GM06990 (cell line): Measurements from ENCODE around the gene RNF144A.

Experiments
- DNase-seq: peaks from one replicate; pipeline ENCODE4 v3.0.0-alpha.2; 2011; ENCODE audit not compliant: insufficient read length; ENCODE audit errors: extremely low read depth
- H3K27me3 ChIP-seq: replicated peaks from 2 replicates; pipeline ENCODE4 v1.6.0; 2011; ENCODE audit warnings: low read length; ENCODE audit not compliant: control insufficient read depth, insufficient read depth
- H3K36me3 ChIP-seq: 2 replicates; pipeline ENCODE4 v1.5.1; 2011; ENCODE audit warnings: low read length; ENCODE audit not compliant: control insufficient read depth, insufficient read depth
- H3K4me3 ChIP-seq: replicated peaks from 2 replicates; pipeline ENCODE4 v1.5.1; 2011; ENCODE audit warnings: low read depth, mild to moderate bottlenecking, control low read depth, low read length
- TF ChIP-seq, protein P1 (sequence below): IDR thresholded peaks from 2 replicates; pipeline ENCODE4 v1.5.1; 2011; ENCODE audit warnings: low read length, control low read depth, mild to moderate bottlenecking, inconsistent platforms; ENCODE audit not compliant: insufficient read depth, poor library complexity, severe bottlenecking

Gene RNF144A

DNA sequence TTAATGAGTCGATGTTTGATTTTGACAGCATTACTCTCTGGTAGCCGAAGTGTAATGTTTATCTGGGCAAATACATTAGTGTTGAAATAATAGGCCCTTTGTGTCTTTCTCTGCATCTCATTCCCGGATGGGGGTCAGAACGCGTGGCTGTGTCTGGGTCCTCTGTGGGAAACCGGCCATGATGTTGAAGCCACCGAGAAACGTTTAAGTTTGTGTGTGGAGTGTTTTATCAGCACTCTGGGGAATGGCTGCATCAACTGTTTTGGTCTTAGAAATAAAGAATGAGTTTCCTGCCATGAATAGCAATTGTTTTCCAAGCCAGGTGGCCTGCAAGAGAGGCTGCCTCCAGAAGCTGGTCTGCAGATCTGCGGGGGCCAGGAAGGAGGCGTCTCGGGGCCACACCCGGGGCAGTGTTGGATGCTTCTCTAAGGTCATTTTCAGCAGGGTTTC lies 69.7 kb downstream of the RNF144A start:
- TF ChIP-seq, protein P1, sequence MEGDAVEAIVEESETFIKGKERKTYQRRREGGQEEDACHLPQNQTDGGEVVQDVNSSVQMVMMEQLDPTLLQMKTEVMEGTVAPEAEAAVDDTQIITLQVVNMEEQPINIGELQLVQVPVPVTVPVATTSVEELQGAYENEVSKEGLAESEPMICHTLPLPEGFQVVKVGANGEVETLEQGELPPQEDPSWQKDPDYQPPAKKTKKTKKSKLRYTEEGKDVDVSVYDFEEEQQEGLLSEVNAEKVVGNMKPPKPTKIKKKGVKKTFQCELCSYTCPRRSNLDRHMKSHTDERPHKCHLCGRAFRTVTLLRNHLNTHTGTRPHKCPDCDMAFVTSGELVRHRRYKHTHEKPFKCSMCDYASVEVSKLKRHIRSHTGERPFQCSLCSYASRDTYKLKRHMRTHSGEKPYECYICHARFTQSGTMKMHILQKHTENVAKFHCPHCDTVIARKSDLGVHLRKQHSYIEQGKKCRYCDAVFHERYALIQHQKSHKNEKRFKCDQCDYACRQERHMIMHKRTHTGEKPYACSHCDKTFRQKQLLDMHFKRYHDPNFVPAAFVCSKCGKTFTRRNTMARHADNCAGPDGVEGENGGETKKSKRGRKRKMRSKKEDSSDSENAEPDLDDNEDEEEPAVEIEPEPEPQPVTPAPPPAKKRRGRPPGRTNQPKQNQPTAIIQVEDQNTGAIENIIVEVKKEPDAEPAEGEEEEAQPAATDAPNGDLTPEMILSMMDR: no peak
- Histone ChIP-seq H3K4me3 (no peak overlapping the region), H3K36me3 (no peaks in the 10 kb centered on the region), H3K27me3 (no peaks in the 10 kb centered on the region)
- DNase-seq: no peak

DNA sequence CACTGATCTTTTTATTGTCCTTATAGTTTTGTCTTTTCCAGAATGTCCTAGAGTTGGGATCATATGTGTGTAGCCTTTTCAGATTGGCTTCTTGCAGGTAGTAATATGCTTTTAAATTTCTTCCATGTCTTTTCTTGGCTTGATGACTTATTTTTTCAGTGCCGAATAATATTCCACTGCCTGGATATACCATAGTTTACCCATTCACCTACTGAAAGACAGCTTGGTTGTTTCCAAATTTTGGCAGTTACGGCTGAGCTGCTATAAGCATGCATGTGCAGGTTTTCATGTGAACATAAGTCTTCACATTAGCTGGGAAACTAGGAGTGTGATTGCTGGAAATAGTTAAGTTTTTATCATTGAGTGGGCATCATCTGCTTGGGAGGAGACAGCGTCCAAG lies 73.7 kb downstream of the RNF144A start:
- Histone ChIP-seq H3K27me3 (no peaks in the 10 kb centered on the region), H3K4me3 (no peak overlapping the region), H3K36me3 (no peaks in the 10 kb centered on the region)
- TF ChIP-seq, protein P1: no peak
- DNase-seq: no peak

DNA sequence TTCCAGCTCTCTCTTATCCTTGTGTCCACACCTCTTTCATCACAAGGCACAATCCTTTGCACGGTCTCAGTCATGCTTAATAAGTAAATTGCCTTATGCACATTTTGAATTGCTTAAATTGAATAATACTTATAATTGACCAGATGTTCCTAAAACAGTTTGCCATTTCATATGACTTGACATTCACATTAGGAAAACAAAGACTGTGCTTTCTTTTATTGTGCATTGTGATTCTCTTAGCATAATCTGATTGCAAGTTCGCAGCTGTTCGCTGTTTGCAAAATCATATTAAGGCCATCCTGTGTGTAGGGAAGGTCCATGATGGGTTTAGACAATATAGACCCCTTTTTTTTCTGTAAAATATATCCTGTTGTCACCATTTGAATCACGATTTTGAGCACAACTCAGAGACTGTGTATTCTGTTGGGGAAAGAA lies 75.6 kb downstream of the RNF144A start:
- no peaks in the 10 kb centered on the region for H3K27me3 ChIP-seq
- no peaks in the 10 kb centered on the region for H3K36me3 ChIP-seq
- TF ChIP-seq, protein P1: no peak
- no peak for DNase-seq
- no peak overlapping the region for H3K4me3 ChIP-seq

DNA sequence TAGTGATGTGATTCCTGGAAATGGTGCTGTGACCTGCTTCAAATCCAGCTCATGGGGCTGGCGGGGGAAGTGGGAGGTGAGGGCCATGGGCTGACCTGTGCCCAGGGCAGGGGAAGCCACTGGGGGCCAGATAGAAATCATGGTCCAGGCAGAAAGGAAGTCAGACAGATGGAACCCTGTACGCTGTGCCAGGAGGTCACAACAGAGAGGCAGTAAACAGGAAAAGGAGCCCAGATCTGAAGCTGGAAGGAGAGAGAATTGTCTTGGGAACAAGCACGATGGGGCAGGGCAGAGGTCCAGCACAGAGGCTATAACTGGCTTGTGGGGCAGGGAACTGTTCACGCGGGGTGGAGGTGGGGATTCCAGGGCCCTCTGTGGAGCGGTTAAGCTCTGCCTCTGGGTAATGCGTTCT lies 76.0 kb downstream of the RNF144A start:
- no peaks in the 10 kb centered on the region for H3K27me3 ChIP-seq
- H3K36me3 ChIP-seq: no peaks in the 10 kb centered on the region
- no peak for DNase-seq
- H3K4me3 ChIP-seq: no peak overlapping the region
- TF ChIP-seq, protein P1: no peak

DNA sequence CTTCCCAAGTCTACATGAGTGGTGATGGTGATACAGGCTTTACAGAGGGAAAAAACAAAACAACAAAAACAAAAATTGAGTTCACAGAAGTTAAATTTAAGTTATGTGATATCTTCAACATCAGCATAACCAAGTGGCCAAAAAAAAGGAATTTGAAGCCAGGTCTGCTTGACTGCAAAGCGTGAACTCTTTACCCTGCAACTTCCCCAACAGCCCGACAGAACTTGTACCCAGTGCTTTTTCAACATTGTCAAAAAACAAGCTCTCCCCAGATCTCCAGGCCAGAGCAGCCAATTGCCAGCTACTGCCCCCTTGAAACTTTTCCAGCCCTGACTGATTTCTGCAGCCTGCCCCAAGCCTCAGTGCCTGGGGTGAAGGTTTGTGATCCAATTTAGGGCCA lies 76.7 kb downstream of the RNF144A start:
- no peak for DNase-seq
- no peaks in the 10 kb centered on the region for H3K27me3 ChIP-seq
- TF ChIP-seq, protein P1: no peak
- no peak overlapping the region for H3K4me3 ChIP-seq
- no peaks in the 10 kb centered on the region for H3K36me3 ChIP-seq

DNA sequence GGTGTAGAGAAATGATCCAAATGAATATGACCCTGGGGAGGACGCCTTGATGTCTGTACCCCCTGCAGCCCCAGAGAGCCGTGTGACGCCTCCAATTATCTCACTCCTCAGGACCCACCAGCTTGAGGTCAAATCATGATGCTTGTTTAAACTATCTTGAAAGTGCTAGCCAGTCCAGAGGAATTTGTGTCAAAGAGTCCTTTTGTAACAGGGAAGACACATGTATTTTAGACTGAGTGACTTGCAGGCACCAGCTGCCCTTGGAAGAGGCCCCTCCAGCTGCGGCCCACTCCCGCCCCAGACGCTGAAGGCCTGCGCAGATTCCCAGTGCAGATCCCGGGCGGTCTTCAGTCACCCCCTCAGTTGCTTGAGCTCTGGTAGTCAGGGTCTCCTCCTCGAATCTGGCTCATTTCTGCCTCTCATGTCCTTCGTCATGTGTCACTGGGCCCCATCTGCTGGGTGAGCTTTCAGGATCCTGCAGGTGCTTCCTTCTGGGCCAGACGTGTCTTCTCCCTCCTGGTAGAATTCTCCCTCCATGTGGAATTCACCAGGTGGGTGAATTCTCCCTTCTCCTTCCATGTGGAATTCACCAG lies 77.4 kb downstream of the RNF144A start:
- TF ChIP-seq, protein P1: no peak
- no peak overlapping the region for H3K4me3 ChIP-seq
- DNase-seq: no peak
- no peaks in the 10 kb centered on the region for H3K36me3 ChIP-seq
- no peaks in the 10 kb centered on the region for H3K27me3 ChIP-seq
